Measurements from ENCODE around the gene PCBP4.

PCBP4 gene

DNA sequence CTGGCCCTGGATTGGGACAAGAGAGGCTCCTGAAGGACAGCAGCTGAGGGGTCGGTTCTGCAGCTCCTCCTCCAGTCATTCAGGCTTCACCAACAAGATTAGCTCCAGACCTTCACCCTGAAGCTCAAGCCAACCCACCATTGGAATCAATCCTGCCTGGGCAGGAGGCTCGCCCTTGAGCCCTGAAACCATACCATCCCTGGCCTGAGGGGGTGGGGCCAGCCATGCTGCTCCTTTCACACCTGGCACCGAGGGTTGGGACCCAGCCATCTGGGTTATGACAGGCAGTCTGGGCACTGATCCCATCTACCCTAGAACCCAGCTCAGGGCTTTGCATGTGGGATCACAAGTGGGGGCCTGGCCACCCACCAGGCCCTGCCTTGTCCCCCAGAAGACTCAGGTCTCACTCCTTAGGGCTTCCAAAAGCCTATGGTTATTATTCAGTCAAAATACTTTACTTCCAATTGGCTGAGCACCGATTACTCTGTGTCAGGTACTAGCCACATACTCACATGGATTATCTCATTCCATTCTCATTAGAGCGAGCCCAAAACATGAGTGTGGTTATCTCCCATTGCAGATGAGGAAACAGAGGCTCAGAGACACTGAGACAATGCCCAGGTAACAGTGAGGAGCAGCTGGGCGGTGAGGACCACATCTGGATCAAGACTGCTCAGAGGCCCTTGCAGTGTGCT lies 3.5 kb upstream of the PCBP4 start:
- peak in 1 of 2 experiments; percentile 23 for DNase-seq

DNA sequence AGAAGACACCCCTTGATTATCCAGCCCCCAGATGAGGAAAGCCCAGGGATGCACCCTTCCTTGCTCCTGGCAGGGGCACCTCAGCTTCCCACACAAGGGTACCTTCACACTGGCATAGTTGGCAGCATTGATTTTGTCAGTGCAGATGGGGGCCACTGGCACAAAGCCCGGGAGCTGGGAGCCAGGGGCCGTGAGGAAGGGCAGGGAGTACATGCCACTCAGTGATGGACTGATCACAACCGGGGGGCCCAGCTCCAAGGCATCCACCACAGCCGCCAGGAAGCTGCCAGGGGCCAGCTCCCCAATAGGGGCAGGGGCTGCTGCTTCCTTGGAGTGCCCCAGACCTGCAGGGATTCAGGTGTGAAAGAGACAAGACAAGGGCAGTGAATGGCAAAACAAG lies 2.6 kb upstream of the PCBP4 start:
- DNase-seq: peak in 1 of 2 experiments; percentile 15

- DNase-seq: no peak
Measured at GRCh38 chr3:51968883-51969678, 1.8 kb upstream of the PCBP4 start.

DNA sequence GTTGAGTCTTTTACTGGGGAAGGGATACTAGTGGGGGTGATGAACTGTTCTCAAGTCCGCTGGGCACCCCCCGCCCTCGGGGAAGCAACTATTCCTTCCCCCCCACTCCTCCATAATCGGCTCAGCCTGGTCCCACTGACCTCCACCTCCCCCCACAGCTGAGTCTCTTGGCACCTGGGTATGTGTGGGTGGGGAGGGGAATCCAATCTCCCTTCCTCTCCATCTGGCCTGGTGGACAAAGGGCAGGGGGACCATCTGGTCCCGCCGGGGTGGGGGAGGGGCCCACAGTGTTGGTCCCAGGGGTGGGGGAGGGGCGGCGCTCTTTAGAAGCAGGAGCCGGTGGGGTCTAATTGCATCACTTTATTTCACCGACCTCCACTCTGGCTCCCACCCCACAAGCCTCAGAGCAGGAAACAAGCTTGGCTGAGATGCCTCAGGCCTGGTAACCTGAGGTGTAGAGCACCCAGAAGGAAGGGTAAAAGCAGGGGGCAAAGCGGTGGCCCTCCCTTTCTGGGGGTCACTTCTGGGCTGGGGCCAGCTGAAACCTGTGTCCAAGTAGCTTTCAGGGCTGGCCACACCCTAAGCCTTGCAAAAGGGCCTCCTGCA lies 1.0 kb upstream of the PCBP4 start:
- DNase-seq: peak in 1 of 2 experiments; percentile 38

GRCh38 chr3:51966922-51967383 lies 301 bp downstream of the PCBP4 start:
- no peak for DNase-seq

- DNase-seq: no peak
Measured at GRCh38 chr3:51966486-51966885, 768 bp downstream of the PCBP4 start.

DNA sequence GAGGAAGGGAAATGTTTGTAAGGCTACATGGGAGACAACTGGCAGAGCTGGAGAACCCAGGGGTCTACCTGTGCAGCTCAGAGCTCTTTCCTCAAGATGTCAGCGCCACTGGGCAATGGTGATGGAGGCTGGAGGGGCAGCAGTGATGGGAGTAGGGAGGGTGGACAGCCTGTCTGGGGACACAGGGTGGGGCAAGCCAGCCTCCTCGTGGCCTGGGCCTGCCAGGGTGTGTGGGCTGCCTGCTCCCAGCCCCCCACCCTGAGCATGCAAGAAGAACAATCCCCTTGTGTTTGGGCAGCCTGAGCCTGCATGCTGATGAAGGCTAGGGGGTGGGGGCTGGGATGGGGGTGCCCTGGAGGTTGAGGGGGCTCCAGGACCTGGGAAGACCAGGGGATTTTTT lies 1.2 kb downstream of the PCBP4 start:
- DNase-seq: no peak

GRCh38 chr3:51964521-51964920 lies 2.7 kb downstream of the PCBP4 start:
- no peak for DNase-seq

- DNase-seq: no peak
Measured at GRCh38 chr3:51963951-51964451, 3.3 kb downstream of the PCBP4 start.

DNA sequence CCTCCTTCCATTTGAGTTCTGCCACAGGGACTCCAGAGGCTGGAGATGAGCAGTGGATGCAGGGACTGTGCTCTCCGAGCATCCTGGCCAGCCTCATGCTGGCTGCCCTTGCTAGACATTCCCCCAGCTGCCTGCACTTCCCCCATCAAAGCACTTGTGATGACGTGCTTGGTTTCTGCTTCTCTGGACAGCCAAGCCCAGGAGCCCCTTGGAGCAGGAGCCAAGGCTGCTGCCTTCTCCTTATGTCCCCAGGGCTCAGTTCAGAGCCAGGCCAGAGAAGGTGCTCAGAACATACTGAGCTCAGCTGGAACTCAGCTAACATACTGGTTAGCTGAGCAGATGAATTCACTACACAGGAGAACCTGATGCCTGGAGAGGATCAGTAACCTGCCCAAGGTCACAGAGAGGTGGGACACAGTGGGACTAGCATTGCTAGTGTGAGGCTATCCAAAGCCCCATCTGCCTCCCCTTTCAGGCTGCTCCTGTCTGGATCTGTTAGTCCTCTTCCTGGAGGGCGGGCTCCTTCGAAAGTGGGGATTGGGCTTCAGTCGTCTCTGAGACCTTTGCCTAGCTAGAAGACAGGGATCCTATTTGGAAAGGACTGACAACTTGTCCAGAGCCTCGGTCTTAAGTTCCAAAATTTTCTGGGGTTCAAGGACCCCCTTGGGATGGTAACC lies 4.3 kb downstream of the PCBP4 start:
- peak in 1 of 2 experiments; percentile 31 for DNase-seq

DNA sequence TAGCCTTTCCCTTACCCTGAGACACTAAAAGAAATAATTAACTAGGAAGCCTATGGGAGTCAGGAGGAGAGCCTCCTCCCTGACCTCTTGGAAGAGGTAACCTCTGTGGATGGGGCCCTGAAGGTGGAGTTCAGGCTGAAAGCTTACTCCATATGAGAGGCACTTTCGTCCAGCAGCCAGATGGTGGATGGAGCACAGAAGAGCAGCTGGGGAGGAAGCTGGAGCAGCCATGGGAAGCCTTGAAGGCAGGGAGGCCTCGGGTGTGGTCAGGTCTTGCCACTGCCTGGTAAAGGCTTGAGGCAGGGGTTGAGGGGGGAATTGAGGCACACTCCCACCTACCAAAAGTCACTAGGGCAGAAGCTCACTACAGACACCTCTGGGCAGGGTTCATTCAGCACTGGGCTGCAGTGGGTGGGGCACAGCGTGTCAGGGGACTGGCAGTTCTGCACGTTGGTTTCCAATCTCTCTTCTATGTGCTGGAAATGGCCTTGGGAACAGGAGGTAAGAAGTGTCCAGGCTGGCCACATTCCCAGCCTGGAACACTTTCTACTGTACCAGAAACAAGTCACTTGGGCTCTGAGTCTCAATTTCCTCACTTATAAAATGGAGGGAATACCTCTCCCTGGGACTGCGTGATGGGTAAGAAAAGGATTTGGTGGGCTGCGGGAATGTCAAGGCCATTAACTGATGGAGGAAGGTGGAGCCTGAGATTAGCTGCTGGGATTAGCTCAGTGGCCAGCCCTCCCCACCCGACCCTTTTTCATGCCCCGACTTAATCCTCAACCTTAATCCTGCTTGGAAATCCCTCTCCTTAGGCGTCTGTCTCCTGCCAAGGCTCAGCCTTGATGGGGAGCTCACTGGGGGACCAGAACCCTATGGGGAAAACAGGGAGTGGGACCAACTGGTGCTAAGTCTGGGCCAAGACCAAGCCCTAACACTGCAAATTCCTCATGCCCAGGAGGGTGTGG lies 5.4 kb downstream of the PCBP4 start:
- no peak for DNase-seq

- DNase-seq: no peak
Measured at GRCh38 chr3:51961011-51961410, 6.2 kb downstream of the PCBP4 start.

DNA sequence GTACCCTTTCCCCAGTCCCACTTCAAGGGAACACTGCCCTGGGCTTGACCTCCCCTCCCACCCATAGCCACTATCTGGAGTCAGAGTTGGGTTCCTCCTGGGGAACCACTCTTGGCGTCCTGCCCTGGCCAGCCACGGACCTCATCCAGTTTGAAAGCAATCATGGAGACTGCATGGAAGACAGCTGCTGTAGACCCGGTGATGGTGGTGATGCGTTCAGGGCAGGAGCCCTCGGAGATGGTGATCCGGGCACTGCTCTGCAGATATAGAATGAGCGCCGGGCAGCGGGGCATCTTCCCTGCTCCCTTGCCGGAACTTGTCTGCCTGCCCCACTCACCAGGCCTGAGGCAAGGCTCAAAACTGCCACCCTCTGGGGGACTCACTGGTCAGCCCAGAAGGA lies 6.9 kb downstream of the PCBP4 start:
- DNase-seq: no peak

GRCh38 chr3:51959651-51960050 lies 7.6 kb downstream of the PCBP4 start:
- DNase-seq: no peak

DNA sequence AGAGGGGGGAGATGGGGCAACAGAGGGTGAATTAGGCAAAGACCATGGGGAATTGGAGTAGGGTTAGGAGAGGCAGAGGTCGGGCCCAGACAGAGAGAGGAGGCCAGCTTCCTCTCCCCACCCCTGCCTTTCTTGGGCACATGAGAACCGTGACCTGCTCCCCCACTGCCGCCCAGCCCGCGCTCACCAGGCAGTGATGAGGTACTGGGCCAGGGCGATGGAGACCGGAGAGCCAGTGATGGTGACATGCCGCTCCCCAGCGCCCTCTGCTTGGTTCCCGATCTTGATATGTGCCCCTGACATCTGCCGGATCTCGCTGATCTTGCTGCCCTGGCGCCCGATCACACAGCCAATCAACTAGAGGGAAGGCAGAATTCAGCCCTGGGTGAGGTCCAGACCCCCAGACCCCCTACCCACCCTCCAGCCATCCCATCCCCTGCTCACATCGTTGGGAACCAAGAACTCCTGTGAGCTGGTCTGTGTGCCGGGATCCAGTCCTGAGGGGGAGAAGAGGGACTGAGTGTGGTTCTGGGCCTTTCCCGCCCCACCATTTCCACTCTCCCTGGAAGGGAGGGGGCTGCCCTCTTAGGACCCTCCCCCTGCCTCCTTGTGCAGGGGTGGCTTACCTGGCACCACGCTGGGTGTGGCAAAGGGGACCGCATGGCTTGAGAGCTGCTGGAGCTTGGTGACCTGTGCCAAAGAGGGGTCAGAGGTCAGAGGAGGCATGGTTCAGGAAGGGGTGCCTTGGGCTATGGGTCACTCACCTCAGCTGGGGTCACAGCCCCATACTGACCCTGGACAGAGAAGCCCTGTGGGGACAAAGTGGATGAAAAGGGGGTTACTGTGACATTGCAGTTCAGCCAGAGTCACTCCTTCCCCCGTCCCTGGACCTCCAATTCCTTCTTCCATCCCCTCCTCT lies 8.4 kb downstream of the PCBP4 start:
- DNase-seq: no peak

DNA sequence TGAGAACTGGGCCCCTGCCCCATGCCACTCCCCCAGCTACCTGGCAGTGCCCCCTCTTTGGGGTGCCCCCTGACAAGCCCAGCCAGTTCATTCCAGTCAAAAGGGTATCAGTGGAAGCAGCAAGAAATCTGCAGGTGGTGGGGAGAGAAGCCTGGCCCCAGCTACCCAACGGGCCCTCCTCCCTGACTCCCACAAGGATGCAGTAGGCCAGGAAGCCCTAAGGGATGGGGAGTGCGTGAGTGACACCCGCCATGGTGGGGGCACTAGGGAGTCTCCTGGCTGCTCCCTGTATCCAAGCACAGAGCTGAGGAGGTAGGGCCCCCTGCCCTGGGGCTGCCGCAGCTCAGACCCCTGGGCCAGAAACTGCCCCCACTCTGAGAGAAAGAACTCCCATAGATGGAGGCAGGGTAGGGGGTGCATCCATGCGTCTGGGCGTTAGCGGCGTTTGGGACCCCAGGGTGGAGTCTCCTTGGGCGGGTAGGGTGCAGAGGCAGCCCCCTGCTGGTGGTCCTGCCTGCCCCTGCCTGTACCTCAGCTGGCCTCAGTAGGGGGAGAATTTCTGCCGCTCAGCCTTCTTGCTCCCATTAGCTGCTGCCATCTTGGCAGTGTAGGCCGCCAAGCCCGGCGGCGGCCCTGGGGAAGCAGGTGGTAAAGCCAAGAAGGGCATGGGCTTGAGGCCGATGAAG lies 9.6 kb downstream of the PCBP4 start:
- no peak for DNase-seq

DNA sequence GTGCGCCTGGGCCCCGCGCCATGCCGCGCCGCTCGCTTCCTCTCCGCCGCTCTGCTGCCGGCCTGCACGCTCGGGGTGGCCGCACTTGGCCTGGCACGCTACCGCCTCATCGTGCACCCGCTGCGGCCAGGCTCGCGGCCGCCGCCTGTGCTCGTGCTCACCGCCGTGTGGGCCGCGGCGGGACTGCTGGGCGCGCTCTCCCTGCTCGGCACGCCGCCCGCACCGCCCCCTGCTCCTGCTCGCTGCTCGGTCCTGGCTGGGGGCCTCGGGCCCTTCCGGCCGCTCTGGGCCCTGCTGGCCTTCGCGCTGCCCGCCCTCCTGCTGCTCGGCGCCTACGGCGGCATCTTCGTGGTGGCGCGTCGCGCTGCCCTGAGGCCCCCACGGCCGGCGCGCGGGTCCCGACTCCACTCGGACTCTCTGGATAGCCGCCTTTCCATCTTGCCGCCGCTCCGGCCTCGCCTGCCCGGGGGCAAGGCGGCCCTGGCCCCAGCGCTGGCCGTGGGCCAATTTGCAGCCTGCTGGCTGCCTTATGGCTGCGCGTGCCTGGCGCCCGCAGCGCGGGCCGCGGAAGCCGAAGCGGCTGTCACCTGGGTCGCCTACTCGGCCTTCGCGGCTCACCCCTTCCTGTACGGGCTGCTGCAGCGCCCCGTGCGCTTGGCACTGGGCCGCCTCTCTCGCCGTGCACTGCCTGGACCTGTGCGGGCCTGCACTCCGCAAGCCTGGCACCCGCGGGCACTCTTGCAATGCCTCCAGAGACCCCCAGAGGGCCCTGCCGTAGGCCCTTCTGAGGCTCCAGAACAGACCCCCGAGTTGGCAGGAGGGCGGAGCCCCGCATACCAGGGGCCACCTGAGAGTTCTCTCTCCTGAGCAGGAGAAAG lies 11.1 kb downstream of the PCBP4 start:
- no peak for DNase-seq

DNA sequence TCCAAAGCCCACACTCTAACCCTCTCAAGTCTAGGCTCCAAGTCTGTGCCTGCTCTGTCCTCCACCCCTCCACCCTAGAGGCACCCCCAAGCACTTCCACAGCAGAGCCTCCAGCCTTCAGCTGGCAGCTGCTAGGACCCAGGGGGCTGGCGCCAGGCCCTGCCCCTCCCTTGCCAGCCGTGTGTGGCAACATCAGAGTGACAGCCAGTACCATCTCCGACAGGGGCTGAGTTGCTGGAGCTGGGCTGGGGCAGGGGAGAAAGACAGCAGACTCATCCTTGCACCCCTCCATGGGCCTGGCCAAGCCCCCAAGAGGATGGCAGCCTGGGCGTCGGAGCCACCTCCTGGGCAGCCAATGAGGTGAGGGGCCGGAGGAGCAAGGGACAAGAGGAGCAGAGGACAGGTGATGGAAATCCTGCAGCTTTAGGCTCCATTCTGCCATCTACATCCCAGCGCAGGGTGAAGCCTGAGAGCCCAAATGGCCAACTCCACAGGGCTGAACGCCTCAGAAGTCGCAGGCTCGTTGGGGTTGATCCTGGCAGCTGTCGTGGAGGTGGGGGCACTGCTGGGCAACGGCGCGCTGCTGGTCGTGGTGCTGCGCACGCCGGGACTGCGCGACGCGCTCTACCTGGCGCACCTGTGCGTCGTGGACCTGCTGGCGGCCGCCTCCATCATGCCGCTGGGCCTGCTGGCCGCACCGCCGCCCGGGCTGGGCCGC lies 11.9 kb downstream of the PCBP4 start, which contains the start of gene GPR62:
TSS of gene GPR62 (plus strand) at position 207 of the 718 bp plus-strand sequence. CDS start at position 479, 272 bp downstream.
- no peak for DNase-seq

Data from NCI-H446 (cell line).